A549 (cell line): Measurements from ENCODE around the gene NEURL2.

Source experiments
- CTCF ChIP-seq: fragments of >200 bp; sonication (Bioruptor Twin); formaldehyde crosslinking; IDR thresholded peaks from 3 replicates; pipeline ENCODE4 v1.5.1; 2016
- POLR2A ChIP-seq: IDR thresholded peaks from 2 replicates; pipeline ENCODE4 v1.6.1; 2012; ENCODE audit warnings: mild to moderate bottlenecking, low read length

- TF ChIP-seq POLR2A (no peak), CTCF (no peak)
These were observed 13.8 kb upstream of the NEURL2 start for GRCh38 chr20:45904583-45905504.
